HG02763 (cell line): ENCODE data around the gene TAP2.

ENCODE experiments used
- ATAC-seq: cut with Tn5 transposase; IDR thresholded peaks from one replicate; pipeline ENCODE4 v1.9.1; 2021; ENCODE audit warnings: mild to moderate bottlenecking, moderate library complexity; ENCODE audit not compliant: unreplicated experiment

Gene TAP2

DNA sequence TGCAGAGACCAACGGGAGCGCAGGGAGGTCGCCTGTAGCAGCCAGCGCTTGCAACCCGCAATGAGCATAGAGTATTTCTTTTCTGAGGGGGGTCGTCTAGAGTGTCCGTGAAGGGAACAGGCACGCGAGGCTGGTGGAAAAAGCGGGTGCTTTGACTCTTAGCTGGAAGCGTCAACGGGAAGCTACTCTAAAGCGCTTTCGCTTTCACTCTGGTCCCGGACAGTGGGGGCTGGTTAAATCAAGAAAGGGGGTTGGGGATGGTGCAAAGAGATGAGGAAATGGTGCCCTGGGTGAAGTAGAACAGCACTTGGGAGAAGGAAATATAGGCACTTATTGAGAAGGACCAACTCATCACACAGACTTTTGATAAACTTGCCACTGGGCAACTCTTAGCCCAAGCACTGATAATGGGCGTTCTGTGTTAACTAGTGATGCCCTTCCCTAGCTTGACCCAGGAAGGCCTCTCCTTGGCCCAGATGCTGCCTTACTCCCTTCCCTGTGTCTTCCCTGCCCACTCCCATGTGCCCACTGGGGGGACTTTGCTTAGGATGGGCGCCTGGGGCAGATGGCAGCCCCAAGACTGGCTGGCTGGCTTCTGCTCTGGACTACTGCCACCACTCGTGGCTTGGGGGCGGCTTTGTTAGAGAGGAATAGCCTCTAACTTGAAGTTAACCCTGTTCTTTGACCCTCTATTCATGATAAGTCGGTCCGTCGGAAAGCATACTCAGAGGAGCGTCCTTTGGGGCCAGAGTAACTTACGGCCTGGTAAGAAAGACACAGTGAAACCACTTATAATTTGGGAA is 16.0 kb upstream of the TAP2 start:
- peak; percentile 2 for ATAC-seq

DNA sequence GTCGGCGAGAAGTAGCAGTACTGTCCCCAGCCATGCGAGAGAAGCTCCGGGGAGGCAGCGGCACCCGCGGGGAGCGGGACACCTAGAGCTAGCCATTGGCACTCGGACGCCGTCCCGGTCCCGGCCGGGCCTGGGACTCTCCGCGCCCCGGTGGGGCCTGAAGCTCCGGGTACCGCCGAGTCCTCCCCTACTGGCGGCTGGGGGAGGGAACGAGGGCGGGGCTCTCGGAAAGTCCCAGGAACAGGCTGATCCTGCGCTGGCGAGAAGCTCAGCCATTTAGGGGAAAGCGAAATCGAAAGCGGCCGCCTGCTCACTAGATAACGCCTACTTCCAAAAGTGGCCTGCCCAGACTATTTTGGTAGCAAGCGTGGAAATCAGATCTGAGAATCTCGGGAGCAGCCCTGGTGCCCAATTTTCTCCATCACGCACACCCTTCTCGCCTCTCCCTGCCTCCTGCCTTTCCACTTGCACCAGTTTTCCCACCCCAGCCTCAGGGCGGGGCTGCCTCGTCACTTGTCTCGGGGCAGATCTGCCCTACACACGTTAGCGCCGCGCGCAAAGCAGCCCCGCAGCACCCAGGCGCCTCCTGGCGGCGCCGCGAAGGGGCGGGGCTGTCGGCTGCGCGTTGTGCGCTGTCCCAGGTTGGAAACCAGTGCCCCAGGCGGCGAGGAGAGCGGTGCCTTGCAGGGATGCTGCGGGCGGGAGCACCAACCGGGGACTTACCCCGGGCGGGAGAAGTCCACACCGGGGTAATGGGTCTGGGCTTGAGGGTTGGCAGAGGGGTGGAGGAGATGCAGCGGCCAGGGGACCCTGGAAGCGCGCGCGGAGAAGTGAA is 15.2 kb upstream of the TAP2 start, which contains the start of the genes PSMB9 and TAP1:
Gene PSMB9 (plus strand): TSS at position 652 of the 835 bp plus-strand sequence. CDS start 38 bp downstream, at position 690.
Gene TAP1 (minus strand): TSS at position 164 of the 835 bp plus-strand sequence. CDS start 68 bp downstream, at position 96.
- ATAC-seq = peak; percentile 69

- ATAC-seq = peak; percentile 10
Measured at GRCh38 chr6:32852844-32853540, 14.5 kb upstream of the TAP2 start.

DNA sequence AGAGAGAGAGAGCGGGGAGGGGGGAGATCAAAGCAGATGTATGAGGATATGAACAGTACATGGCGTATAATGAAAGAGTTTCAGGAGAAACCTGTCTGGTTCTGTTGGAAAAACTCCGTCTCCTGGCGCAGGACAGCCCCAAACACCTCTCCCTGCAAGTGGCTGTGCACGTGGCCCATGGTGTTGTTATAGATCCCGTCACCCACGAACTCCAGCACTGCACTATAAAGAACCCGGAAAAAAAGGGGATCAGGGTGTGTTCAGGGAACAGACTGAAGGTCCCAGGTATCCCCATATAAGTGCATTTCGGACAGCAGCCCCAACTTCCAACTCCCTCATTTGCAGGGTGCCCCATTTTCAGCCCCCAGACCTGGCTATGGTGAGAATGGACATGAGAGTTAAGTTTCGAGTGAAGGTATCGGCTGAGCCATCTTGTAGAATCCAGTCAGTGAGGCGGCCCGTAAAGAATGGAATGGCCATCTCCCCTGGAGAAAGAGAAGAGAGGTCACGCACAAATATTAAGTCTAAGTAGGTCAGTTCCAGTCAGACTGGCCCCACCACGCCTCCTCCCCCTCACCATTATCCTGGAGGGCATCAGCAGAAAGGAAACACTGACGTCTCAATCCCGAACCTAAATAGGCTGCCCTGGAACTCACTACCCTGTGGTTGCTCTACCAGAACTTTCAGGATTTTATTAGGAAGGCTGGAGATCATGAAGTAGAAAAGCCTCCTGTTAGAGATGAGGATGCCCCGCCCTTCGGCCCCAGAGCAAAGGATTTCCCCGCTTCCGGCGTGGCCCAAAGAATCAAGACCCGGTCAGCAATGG is 13.7 kb upstream of the TAP2 start:
- no peak for ATAC-seq

GRCh38 chr6:32851025-32851424 is 12.5 kb upstream of the TAP2 start:
- ATAC-seq = no peak

DNA sequence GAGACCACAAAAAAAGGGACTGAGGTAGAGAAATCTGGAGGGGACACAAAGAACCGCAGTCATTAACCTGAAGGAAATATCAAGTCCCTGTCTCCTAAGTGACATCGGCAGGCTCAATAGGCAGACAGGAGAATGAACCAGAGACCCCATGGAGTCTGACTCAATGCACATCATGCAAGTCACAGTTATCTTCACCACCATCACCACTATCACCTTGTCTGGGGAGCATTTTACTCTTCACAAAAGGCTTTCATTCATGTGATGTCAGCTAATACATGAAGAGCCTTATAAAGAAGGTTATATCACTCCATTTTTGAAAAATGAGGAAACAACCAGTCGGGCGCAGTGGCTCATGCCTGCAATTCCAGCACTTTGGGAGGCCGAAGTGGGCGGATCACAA is 10.6 kb upstream of the TAP2 start:
- ATAC-seq = no peak

DNA sequence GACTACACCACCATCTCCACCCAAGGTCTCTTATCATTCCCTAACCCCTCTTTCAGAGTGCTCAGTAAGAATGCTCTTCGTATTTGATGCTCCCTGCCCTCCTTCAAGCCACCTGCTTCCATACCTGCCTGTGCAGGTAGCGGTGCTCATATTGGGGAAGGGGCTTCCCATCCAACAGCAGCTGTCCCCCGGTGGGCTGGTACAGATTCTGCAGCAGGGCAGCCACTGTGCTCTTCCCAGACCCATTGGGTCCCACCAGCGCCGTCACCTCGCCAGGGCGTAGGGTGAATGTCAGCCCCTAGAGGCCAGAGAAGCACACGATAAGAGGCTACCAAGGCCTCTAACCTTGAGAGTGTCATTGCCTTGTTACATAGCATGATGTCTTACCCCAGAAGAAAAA is 9.3 kb upstream of the TAP2 start:
- no peak for ATAC-seq

DNA sequence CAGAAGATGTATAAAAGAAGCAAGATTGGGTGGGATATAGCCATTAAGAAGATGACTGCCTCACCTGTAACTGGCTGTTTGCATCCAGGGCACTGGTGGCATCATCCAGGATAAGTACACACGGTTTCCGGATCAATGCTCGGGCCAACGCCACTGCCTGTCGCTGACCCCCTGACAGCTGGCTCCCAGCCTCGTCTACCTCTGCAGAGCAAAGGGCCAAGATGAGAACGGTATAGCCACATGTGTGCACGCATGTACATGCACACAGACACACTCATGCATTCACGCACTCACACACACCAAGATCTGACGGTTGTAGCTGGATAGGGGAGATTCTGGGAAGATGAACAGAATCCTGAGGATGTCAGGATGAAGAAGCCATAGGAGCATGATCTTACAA is 8.5 kb upstream of the TAP2 start:
- no peak for ATAC-seq

DNA sequence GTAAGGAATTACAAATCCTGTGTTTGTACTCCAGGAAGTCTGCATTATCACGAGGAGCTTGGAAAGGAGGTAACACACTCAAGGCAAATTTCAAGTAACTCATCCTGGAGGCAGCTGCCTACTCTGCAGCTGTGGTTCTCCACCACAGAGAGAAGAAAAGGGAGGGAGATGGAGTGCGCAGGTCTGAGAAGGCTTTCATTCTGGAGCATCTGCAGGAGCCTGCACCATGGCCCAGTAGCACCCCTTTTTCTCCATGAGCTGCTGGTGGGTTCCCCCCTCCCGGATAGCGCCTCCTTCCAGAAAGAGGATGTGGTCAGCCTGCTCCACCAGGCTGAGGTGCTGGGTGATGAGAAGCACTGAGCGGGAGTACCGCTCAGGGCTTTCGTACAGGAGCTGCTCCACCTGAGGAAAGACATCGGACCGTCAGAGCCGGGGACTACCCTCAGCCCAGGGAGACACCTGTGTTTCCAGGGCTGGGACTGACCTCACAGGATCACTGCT is 6.9 kb upstream of the TAP2 start:
- ATAC-seq = no peak

DNA sequence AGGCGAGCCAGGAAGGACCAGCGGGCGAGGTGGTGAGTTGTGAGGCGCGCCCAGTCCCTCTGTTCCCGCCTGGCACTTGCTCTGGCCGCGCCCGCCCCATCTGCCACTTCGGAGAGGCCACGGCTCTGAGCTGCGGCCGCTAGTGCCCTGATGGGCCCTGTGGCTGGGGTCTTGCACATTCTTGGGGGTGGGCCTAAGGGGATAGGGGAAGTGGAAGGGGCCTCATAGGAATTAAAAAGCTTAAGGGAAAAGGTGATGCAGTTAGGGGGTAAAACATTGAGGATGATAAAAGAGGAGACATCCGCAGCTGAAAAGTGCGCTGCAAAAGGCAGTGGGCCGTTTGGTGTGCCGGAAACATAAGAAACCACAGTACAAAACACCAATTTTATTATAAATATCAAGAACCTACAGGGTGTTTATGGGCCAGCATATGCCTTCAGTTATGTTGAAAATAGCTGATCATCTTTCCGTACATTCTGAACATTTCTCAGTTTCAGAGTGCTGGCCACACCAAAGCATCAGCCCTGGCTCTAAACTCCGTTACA is 6.4 kb upstream of the TAP2 start:
- no peak for ATAC-seq

DNA sequence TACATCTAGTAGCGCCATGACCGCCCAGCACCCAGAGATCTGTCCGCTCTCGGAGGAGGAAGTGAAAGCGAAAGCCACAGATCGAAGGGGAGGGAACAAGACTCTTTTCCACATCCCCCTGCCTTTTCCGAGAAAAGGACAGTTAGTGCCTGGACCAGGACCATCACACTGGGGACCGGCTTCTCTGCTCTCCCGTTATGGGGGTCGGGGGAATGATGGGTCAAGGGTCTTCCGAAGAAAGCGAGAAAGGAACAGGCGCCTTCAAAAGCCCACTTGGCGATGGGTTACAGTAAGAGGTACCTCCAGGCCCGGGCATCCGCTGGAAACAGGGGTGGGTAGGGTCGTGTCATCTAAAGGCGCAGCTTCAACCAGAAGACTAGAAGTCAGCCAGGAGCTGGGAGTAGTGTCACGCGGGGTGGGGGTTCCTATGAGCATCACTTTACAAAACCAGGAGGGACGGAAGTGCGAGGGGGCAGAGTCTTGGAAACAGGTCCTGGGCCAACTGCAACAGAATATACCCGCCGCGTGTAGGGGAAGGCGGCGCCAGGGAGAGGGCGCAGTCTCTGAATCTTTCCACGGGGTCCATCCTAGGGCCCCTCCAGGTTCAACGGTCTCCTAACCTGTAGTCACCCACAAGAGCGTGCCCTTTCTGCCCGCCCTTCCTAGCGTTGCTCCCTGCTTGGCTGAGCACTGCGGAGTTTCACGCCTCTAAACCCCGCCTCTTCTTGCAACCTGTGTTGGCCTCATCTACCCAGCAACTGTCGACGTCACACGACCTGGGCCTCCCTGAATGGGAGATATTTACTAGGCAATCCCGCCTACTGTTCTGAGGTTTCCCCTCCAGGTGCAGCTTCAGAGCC is 5.7 kb upstream of the TAP2 start, which contains the start of gene PSMB8:
Gene PSMB8 (minus strand): TSS at position 69 of the 860 bp plus-strand sequence. CDS start 51 bp downstream, at position 18.
- peak; percentile 70 for ATAC-seq

DNA sequence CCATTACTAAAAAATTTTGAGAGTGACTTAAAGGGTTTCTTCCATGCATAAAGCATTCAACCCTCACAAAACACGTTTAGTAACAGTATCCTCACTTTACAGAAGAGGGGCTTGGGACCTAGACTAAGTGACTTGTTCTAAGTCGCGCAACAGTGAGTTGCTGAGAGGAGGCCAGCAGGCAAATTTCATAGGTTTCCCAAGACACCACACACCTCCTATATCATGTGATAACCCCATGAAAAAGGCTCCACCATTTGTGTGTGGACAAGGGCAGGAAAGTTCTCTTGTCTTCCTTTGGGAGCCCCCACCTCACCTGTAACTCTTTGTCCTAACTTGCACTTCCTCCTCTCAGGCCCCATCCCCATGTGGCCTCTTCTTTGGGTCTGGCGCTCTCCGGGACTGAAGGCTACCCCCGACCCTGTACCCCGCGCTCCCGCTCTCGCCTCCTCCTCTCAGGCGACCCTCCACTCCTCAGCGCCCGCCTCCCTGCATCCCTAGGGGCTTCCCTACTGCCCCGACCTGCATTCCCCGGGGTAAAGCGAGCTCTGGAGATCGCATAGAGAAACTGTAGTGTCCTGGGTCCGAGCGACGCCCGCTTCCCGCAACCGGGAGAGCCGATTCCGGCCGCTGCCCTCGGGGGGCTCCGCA is 4.9 kb upstream of the TAP2 start:
- no peak for ATAC-seq

GRCh38 chr6:32842690-32843089 is 4.2 kb upstream of the TAP2 start:
- ATAC-seq = no peak

- ATAC-seq = no peak
Measured at GRCh38 chr6:32842021-32842650, 3.6 kb upstream of the TAP2 start.

- no peak for ATAC-seq
Measured at GRCh38 chr6:32840604-32841246, 2.2 kb upstream of the TAP2 start.

GRCh38 chr6:32839356-32839755 is 817 bp upstream of the TAP2 start:
- ATAC-seq = no peak

- no peak for ATAC-seq
Measured at GRCh38 chr6:32837651-32838113, 857 bp downstream of the TAP2 start.
